ENCODE results near the gene PARD6A.

Gene PARD6A

GRCh38 chr16:67666559-67667452 is 6.0 kb downstream of the PARD6A start, which contains the start of the genes C16orf86 and ENKD1:
Gene C16orf86 (plus strand): TSS chr16:67666814. CDS start chr16:67666971, 157 bp downstream.
Gene ENKD1 (minus strand): TSS chr16:67666750. CDS start chr16:67666442, 308 bp downstream.
- DNase-seq (ENCODE audit: low read depth), result peak; percentile 92
- peak within 1 kb of the TSS; percentile 67 for H3K4me3 ChIP-seq (ENCODE audit: low read depth, low read length)
- TF ChIP-seq MYC (IDR thresholded peaks at IDR 0.05; ENCODE audit: low read depth, low read length) (no peak), POLR2A (IDR thresholded peaks at IDR 0.05; ENCODE audit: extremely low read depth, insufficient read length) (no peak), CTCF (IDR thresholded peaks at IDR 0.05; ENCODE audit: low read depth, low read length) (no peak), MAX (IDR thresholded peaks at IDR 0.05; ENCODE audit: low read depth, low read length) (no peak)

GRCh38 chr16:67667453-67667816 is 6.7 kb downstream of the PARD6A start:
- TF ChIP-seq MYC (IDR thresholded peaks at IDR 0.05; ENCODE audit: low read depth, low read length), result no peak
- TF ChIP-seq POLR2A (IDR thresholded peaks at IDR 0.05; ENCODE audit: extremely low read depth, insufficient read length), result no peak
- TF ChIP-seq CTCF (IDR thresholded peaks at IDR 0.05; ENCODE audit: low read depth, low read length), result no peak
- TF ChIP-seq MAX (IDR thresholded peaks at IDR 0.05; ENCODE audit: low read depth, low read length), result no peak
- DNase-seq (ENCODE audit: low read depth), result no peak
- peak overlapping the region; percentile 67 for H3K4me3 ChIP-seq (ENCODE audit: low read depth, low read length)

- DNase-seq (ENCODE audit: low read depth), result peak; percentile 98
- H3K4me3 ChIP-seq (ENCODE audit: low read depth, low read length), result peak overlapping the region; percentile 67
- TF ChIP-seq CTCF (IDR thresholded peaks at IDR 0.05; ENCODE audit: low read depth, low read length), result peak; percentile 97
- TF ChIP-seq POLR2A (IDR thresholded peaks at IDR 0.05; ENCODE audit: extremely low read depth, insufficient read length), result no peak
- peak; percentile 71; the same call in 1 of the 2 replicates for TF ChIP-seq MYC (IDR thresholded peaks at IDR 0.05; ENCODE audit: low read depth, low read length)
- TF ChIP-seq MAX (IDR thresholded peaks at IDR 0.05; ENCODE audit: low read depth, low read length), result peak; percentile 78; the same call in 1 of the 2 replicates
Observed at GRCh38 chr16:67667817-67668494, 7.2 kb downstream of the PARD6A start.

- peak; percentile 54 for TF ChIP-seq CTCF (IDR thresholded peaks at IDR 0.05; ENCODE audit: low read depth, low read length)
- TF ChIP-seq MAX (IDR thresholded peaks at IDR 0.05; ENCODE audit: low read depth, low read length), result no peak
- no peak overlapping the region for H3K4me3 ChIP-seq (ENCODE audit: low read depth, low read length)
- DNase-seq (ENCODE audit: low read depth), result peak; percentile 38
Observed at GRCh38 chr16:67668495-67669157, 7.9 kb downstream of the PARD6A start.

GRCh38 chr16:67669499-67670101 is 8.8 kb downstream of the PARD6A start:
- TF ChIP-seq MAX (IDR thresholded peaks at IDR 0.05; ENCODE audit: low read depth, low read length) (no peak), CTCF (IDR thresholded peaks at IDR 0.05; ENCODE audit: low read depth, low read length) (no peak)
- no peak for DNase-seq (ENCODE audit: low read depth)
- H3K4me3 ChIP-seq (ENCODE audit: low read depth, low read length), result no peak overlapping the region

Data from NB4 (cell line).